ENCODE data around the gene KRT15. TPM values are rescaled to one million over a fixed set of nuclear protein-coding genes. Genes with fewer than 3 reads are reported as not detected.

KRT15 gene
- total RNA-seq (191 TPM), polyA plus RNA-seq (831 TPM)
- long read RNA-seq, donor 1: 0 reads
- long read RNA-seq, donor 2: 0 reads
- long read RNA-seq, donor 3, partial matches to known transcripts: 15 of 16 reads
- long read RNA-seq, donor 3, other reads (novel, unspliced or antisense): 0 of 16 reads
- long read RNA-seq, donor 4, partial matches to known transcripts: 10 of 11 reads
- long read RNA-seq, donor 4, other reads (novel, unspliced or antisense): 0 of 11 reads
- long read RNA-seq, donor 5, partial matches to known transcripts: 33 of 113 reads
- long read RNA-seq, donor 5, other reads (novel, unspliced or antisense): 79 of 113 reads
- long read RNA-seq, donor 6, partial matches to known transcripts: 37 of 37 reads
- long read RNA-seq, donor 6, other reads (novel, unspliced or antisense): 0 of 37 reads
- long read RNA-seq, donor 7, partial matches to known transcripts: 0 of 12 reads
- long read RNA-seq, donor 7, other reads (novel, unspliced or antisense): 12 of 12 reads
- long read RNA-seq, donor 8, partial matches to known transcripts: 0 of 9 reads
- long read RNA-seq, donor 8, other reads (novel, unspliced or antisense): 9 of 9 reads
- long read RNA-seq, donor 9, partial matches to known transcripts: 0 of 8 reads
- long read RNA-seq, donor 9, other reads (novel, unspliced or antisense): 8 of 8 reads
- long read RNA-seq, donor 10, partial matches to known transcripts: 13 of 13 reads
- long read RNA-seq, donor 10, other reads (novel, unspliced or antisense): 0 of 13 reads

DNA sequence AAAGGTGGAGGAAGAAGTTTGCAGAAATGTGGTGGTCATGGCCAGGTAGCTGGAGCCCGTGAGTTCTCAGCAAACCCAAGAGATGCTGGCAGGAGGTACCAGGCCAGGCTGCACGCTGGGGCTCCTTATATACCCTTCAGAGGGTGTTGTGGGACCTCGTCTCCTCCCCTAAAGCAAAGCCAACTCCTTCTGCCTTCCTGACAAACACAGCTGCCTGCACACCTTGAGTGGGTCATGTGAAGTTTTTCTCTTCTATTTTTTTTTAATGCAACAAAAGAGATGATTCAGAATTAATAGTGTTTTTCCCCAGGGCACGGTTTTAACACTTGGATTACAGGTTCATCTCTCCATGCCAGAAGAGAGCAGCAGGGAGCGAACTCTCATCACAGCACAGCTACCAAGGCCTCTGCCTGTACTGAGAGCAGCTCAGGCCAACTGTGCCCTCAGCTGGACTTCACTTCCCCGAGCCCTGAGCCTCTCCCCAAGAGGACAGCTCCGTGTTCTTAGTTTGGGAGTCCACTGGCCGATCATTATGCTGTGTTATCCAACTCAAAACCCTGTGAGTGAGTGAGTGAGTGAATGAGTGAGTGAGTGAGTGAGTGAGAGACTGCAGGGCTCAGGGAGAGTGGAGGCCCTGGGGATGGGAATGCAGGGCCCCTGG is at the start of gene KRT15:
Gene KRT15 (minus strand): TSS at position 102 of the 661 bp plus-strand sequence. CDS start 63 bp downstream, at position 39.
- 86% methylated on average over 8 of the region's 8 CpGs for WGBS
- peak within 1 kb of the TSS; percentile 38 to 51 for H3K27ac ChIP-seq (ENCODE audit: low read depth in 1 of 2, low read length in 1 of 2)
- H3K27me3 ChIP-seq (ENCODE audit: control insufficient read depth in 2 of 2, insufficient read depth in 1 of 2, low read length in 1 of 2): peaks cover 0 to 12% of the 10 kb centered on the region in 2 donors
- peak within 1 kb of the TSS; percentile 4 to 12 for H3K4me3 ChIP-seq (ENCODE audit: low read length in 2 of 2)
- H3K9me3 ChIP-seq (ENCODE audit: control insufficient read depth in 2 of 2, insufficient read depth in 1 of 2, low read length in 1 of 2): no peaks in the 10 kb centered on the region
- no peaks in the 10 kb centered on the region for H3K36me3 ChIP-seq (ENCODE audit: control insufficient read depth in 2 of 2, insufficient read depth in 2 of 2, low read length in 1 of 2)
- DNase-seq (ENCODE audit: low read depth in 6 of 9, low spot score in 9 of 9): no peak
- peaks cover 0 to 3% of the 10 kb centered on the region in 2 donors for H3K4me1 ChIP-seq (ENCODE audit: control insufficient read depth in 2 of 2, insufficient read depth in 2 of 2, low read length in 2 of 2)

DNA sequence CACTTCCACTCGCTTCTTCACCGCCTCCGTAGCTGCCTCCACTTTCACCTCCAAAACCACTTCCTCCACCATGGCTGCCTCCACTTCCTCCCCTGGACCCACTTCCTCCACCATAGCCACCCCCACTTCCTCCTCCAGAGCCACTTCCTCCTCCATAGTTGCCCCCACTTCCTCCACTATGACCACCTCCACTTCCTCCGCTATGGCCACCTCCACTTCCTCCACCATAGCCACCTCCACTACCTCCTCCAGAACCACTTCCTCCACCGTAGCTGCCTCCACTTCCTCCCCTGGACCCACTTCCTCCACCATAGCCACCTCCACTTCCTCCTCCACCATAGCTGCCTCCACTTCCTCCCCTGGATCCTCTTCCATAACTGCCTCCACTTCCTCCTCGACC is 48.6 kb upstream of the KRT15 start:
- peak overlapping the region in 1 of 2 donors; percentile 64 for H3K27ac ChIP-seq (ENCODE audit: low read depth in 1 of 2, low read length in 1 of 2)
- WGBS: 65% methylated on average over 6 of the region's 6 CpGs

DNA sequence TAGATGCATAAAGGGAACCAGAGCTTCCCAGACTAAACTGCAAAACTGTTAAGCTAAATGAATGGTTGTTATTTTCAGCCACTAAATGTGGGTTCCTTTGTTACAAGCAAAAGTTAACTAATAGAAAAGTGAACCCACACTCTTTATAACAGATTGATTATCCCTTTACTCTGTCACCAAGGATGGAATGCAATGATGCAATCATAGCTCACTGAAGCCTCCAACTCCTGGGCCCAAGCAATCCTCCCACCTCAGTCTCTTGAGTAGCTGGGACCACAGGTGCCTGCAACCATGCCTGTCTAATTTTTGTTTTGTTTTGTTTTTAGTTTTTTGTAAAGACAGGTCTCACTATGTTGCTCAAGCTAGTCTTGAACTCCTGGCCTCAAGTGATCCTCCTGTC is 46.6 kb upstream of the KRT15 start:
- no peaks in the 10 kb centered on the region for H3K36me3 ChIP-seq (ENCODE audit: control insufficient read depth in 2 of 2, insufficient read depth in 2 of 2, low read length in 1 of 2)
- H3K9me3 ChIP-seq (ENCODE audit: control insufficient read depth in 2 of 2, insufficient read depth in 1 of 2, low read length in 1 of 2): peaks cover 4 to 10% of the 10 kb centered on the region in 2 donors
- no peak overlapping the region for H3K4me3 ChIP-seq (ENCODE audit: low read length in 2 of 2)
- H3K27me3 ChIP-seq (ENCODE audit: control insufficient read depth in 2 of 2, insufficient read depth in 1 of 2, low read length in 1 of 2): peaks cover 0 to 4% of the 10 kb centered on the region in 2 donors
- no peak for DNase-seq (ENCODE audit: low read depth in 6 of 9, low spot score in 9 of 9)
- H3K4me1 ChIP-seq (ENCODE audit: control insufficient read depth in 2 of 2, insufficient read depth in 2 of 2, low read length in 2 of 2): no peaks in the 10 kb centered on the region
- H3K27ac ChIP-seq (ENCODE audit: low read depth in 1 of 2, low read length in 1 of 2): no peak overlapping the region

More for the DNA sequence above, 48.6 kb upstream of the KRT15 start:
- Histone ChIP-seq H3K36me3 (ENCODE audit: control insufficient read depth in 2 of 2, insufficient read depth in 2 of 2, low read length in 1 of 2) (no peaks in the 10 kb centered on the region), H3K27me3 (ENCODE audit: control insufficient read depth in 2 of 2, insufficient read depth in 1 of 2, low read length in 1 of 2) (peaks cover 0 to 7% of the 10 kb centered on the region in 2 donors), H3K4me1 (ENCODE audit: control insufficient read depth in 2 of 2, insufficient read depth in 2 of 2, low read length in 2 of 2) (no peaks in the 10 kb centered on the region), H3K4me3 (ENCODE audit: low read length in 2 of 2) (no peak overlapping the region), H3K9me3 (ENCODE audit: control insufficient read depth in 2 of 2, insufficient read depth in 1 of 2, low read length in 1 of 2) (peaks cover 4 to 10% of the 10 kb centered on the region in 2 donors)
- no peak for DNase-seq (ENCODE audit: low read depth in 6 of 9, low spot score in 9 of 9)

DNA sequence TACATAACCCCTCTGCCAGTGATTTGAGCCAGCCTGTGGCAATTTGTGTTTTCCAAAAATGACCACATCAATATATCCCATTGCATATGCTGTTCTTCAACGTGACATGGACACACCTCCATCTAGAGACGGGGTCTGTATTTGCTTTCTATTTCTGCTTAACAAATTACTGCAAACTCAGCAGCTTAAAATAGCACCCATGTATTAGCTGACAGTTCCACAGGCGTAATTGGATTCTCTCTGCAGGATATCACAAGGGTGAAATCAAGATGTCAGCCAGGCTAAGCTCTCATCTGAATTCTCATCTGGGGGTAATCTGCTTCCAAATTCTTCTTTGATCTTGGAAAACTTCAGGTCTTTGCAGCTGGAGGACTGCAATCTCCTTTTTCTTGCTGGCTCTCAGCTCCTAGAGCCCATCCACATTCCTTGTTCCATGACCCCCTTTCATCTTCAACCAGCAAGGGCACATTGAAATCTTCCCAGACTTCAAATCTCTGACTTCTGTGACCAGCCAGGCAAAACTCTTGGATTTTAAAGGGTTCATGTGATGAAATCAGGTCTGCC is 45.0 kb upstream of the KRT15 start:
- Histone ChIP-seq H3K36me3 (ENCODE audit: control insufficient read depth in 2 of 2, insufficient read depth in 2 of 2, low read length in 1 of 2) (no peaks in the 10 kb centered on the region), H3K4me3 (ENCODE audit: low read length in 2 of 2) (no peak overlapping the region), H3K9me3 (ENCODE audit: control insufficient read depth in 2 of 2, insufficient read depth in 1 of 2, low read length in 1 of 2) (peaks cover 4 to 10% of the 10 kb centered on the region in 2 donors), H3K27ac (ENCODE audit: low read depth in 1 of 2, low read length in 1 of 2) (no peak overlapping the region), H3K27me3 (ENCODE audit: control insufficient read depth in 2 of 2, insufficient read depth in 1 of 2, low read length in 1 of 2) (peaks cover 0 to 6% of the 10 kb centered on the region in 2 donors), H3K4me1 (ENCODE audit: control insufficient read depth in 2 of 2, insufficient read depth in 2 of 2, low read length in 2 of 2) (no peaks in the 10 kb centered on the region)
- 67% methylated on average over 3 of the region's 3 CpGs for WGBS
- no peak for DNase-seq (ENCODE audit: low read depth in 6 of 9, low spot score in 9 of 9)

DNA sequence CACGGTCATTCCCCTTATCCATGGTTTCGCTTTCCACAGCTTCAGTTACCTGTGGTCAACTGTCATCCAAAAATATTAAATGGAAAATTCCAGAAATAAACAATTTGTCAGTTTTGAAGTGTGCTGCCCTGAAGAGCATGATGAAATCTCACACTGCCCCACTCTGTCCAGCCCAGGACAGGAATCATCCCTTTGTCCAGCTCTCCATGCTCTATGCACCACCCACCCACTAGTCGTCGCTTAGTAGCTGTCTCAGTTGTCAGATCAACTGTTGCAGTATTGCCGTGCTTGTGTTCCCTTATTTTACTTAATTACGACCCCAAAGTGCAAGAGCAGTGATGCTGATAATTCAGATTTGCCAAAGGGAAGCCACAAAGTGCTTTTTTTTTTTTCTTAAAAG is 42.9 kb upstream of the KRT15 start:
- H3K9me3 ChIP-seq (ENCODE audit: control insufficient read depth in 2 of 2, insufficient read depth in 1 of 2, low read length in 1 of 2): no peaks in the 10 kb centered on the region
- H3K36me3 ChIP-seq (ENCODE audit: control insufficient read depth in 2 of 2, insufficient read depth in 2 of 2, low read length in 1 of 2): no peaks in the 10 kb centered on the region
- 89% methylated on average over 6 of the region's 6 CpGs for WGBS
- no peak for DNase-seq (ENCODE audit: low read depth in 6 of 9, low spot score in 9 of 9)
- no peaks in the 10 kb centered on the region for H3K4me1 ChIP-seq (ENCODE audit: control insufficient read depth in 2 of 2, insufficient read depth in 2 of 2, low read length in 2 of 2)
- no peak overlapping the region for H3K27ac ChIP-seq (ENCODE audit: low read depth in 1 of 2, low read length in 1 of 2)
- no peak overlapping the region for H3K4me3 ChIP-seq (ENCODE audit: low read length in 2 of 2)
- H3K27me3 ChIP-seq (ENCODE audit: control insufficient read depth in 2 of 2, insufficient read depth in 1 of 2, low read length in 1 of 2): peaks cover 0 to 9% of the 10 kb centered on the region in 2 donors

DNA sequence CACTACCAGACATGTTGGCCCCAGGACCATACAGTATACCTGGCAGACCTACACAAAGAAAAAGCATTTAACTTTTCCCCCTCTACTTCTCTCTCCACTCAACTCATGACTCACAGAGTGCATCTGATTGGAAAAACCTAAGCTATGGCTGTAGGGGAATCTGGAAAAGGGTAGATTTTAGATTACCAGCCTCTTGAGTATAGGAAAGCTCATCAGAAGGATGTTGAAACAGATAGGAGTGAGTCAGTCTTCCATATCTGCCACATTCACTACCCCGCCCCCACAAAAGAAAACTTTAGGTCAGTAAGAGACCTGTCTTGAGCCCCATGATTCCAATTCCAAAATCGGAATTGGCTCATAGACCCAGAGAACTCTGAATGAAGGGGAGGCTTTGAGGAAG is 40.9 kb upstream of the KRT15 start:
- Histone ChIP-seq H3K27me3 (ENCODE audit: control insufficient read depth in 2 of 2, insufficient read depth in 1 of 2, low read length in 1 of 2) (peaks cover 0 to 7% of the 10 kb centered on the region in 2 donors), H3K27ac (ENCODE audit: low read depth in 1 of 2, low read length in 1 of 2) (no peak overlapping the region), H3K4me3 (ENCODE audit: low read length in 2 of 2) (no peak overlapping the region), H3K4me1 (ENCODE audit: control insufficient read depth in 2 of 2, insufficient read depth in 2 of 2, low read length in 2 of 2) (no peaks in the 10 kb centered on the region), H3K9me3 (ENCODE audit: control insufficient read depth in 2 of 2, insufficient read depth in 1 of 2, low read length in 1 of 2) (no peaks in the 10 kb centered on the region), H3K36me3 (ENCODE audit: control insufficient read depth in 2 of 2, insufficient read depth in 2 of 2, low read length in 1 of 2) (no peaks in the 10 kb centered on the region)
- WGBS: 96% methylated on average over 2 of the region's 2 CpGs
- DNase-seq (ENCODE audit: low read depth in 6 of 9, low spot score in 9 of 9): no peak

DNA sequence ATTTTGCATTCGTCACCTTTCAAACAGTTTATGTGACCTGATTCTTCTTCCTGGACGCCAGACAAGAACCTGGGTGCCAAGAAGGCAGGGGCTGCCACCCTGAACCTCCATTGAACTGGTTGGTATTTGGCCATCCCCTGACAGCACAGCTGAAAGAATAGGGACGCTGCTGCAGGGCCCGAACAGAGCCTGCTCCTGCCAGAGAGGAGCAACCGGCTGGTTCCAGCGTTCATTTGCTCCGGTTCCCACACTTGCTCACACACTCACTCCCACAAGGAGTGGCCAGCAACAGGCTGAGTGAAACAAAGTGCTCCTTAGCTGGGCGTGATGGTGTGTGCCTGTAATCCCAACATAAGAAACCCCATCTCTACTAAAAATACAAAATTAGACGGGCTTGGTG is 38.2 kb upstream of the KRT15 start:
- no peaks in the 10 kb centered on the region for H3K36me3 ChIP-seq (ENCODE audit: control insufficient read depth in 2 of 2, insufficient read depth in 2 of 2, low read length in 1 of 2)
- no peaks in the 10 kb centered on the region for H3K4me1 ChIP-seq (ENCODE audit: control insufficient read depth in 2 of 2, insufficient read depth in 2 of 2, low read length in 2 of 2)
- no peak overlapping the region for H3K4me3 ChIP-seq (ENCODE audit: low read length in 2 of 2)
- no peak overlapping the region for H3K27ac ChIP-seq (ENCODE audit: low read depth in 1 of 2, low read length in 1 of 2)
- no peaks in the 10 kb centered on the region for H3K9me3 ChIP-seq (ENCODE audit: control insufficient read depth in 2 of 2, insufficient read depth in 1 of 2, low read length in 1 of 2)
- H3K27me3 ChIP-seq (ENCODE audit: control insufficient read depth in 2 of 2, insufficient read depth in 1 of 2, low read length in 1 of 2): peaks cover 0 to 7% of the 10 kb centered on the region in 2 donors
- no peak for DNase-seq (ENCODE audit: low read depth in 6 of 9, low spot score in 9 of 9)
- 87% methylated on average over 9 of the region's 9 CpGs for WGBS

DNA sequence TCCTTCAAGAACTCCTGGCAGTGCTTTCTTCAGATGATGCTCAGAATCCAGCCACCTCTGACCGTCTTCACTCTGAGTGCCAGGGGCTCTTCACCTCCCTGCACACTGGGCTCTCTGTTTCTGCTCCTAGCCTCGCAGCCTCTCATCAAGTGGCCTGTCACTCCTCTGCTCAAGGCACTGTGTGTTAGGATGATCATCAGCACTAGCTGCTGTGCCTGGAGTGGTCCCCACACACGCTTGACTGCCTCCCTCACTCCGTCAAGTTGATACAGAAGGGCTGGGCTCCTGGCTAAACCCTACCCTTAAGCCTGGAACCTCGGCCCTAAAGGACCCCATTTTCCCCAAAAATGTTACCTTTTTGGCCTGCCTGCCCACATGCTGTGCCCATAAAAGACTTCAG is 37.6 kb upstream of the KRT15 start:
- H3K4me1 ChIP-seq (ENCODE audit: control insufficient read depth in 2 of 2, insufficient read depth in 2 of 2, low read length in 2 of 2): no peaks in the 10 kb centered on the region
- no peak overlapping the region for H3K4me3 ChIP-seq (ENCODE audit: low read length in 2 of 2)
- H3K9me3 ChIP-seq (ENCODE audit: control insufficient read depth in 2 of 2, insufficient read depth in 1 of 2, low read length in 1 of 2): no peaks in the 10 kb centered on the region
- peaks cover 0 to 7% of the 10 kb centered on the region in 2 donors for H3K27me3 ChIP-seq (ENCODE audit: control insufficient read depth in 2 of 2, insufficient read depth in 1 of 2, low read length in 1 of 2)
- DNase-seq (ENCODE audit: low read depth in 6 of 9, low spot score in 9 of 9): no peak
- H3K27ac ChIP-seq (ENCODE audit: low read depth in 1 of 2, low read length in 1 of 2): no peak overlapping the region
- no peaks in the 10 kb centered on the region for H3K36me3 ChIP-seq (ENCODE audit: control insufficient read depth in 2 of 2, insufficient read depth in 2 of 2, low read length in 1 of 2)
- 73% methylated on average over 5 of the region's 5 CpGs for WGBS

Data from thymus (tissue), 14 donors.